ENCODE data around the gene AGBL4.

AGBL4 gene

GRCh38 chr1:49181033-49181432 is 842.7 kb downstream of the AGBL4 start:
- Histone ChIP-seq H3K9me3 (no peaks in the 10 kb centered on the region), H3K4me3 (ENCODE audit: low read depth in 1 of 2, low read length in 1 of 2) (no peak overlapping the region), H3K36me3 (no peaks in the 10 kb centered on the region), H3K27ac (no peak overlapping the region), H3K27me3 (no peaks in the 10 kb centered on the region), H3K4me1 (ENCODE audit: control insufficient read depth in 1 of 2, insufficient read depth in 1 of 2, low read depth in 1 of 2, low read length in 1 of 2) (no peaks in the 10 kb centered on the region)
- TF ChIP-seq, protein P1, sequence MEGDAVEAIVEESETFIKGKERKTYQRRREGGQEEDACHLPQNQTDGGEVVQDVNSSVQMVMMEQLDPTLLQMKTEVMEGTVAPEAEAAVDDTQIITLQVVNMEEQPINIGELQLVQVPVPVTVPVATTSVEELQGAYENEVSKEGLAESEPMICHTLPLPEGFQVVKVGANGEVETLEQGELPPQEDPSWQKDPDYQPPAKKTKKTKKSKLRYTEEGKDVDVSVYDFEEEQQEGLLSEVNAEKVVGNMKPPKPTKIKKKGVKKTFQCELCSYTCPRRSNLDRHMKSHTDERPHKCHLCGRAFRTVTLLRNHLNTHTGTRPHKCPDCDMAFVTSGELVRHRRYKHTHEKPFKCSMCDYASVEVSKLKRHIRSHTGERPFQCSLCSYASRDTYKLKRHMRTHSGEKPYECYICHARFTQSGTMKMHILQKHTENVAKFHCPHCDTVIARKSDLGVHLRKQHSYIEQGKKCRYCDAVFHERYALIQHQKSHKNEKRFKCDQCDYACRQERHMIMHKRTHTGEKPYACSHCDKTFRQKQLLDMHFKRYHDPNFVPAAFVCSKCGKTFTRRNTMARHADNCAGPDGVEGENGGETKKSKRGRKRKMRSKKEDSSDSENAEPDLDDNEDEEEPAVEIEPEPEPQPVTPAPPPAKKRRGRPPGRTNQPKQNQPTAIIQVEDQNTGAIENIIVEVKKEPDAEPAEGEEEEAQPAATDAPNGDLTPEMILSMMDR (IDR thresholded peaks at IDR 0.05) = no peak

- H3K27ac ChIP-seq = no peak overlapping the region
- no peaks in the 10 kb centered on the region for H3K4me1 ChIP-seq (ENCODE audit: control insufficient read depth in 1 of 2, insufficient read depth in 1 of 2, low read depth in 1 of 2, low read length in 1 of 2)
- no peak overlapping the region for H3K4me3 ChIP-seq (ENCODE audit: low read depth in 1 of 2, low read length in 1 of 2)
- TF ChIP-seq, protein P1 (IDR thresholded peaks at IDR 0.05) = no peak
- no peaks in the 10 kb centered on the region for H3K36me3 ChIP-seq
- no peaks in the 10 kb centered on the region for H3K27me3 ChIP-seq
- no peaks in the 10 kb centered on the region for H3K9me3 ChIP-seq
Measured at GRCh38 chr1:49171941-49172593, 851.7 kb downstream of the AGBL4 start.

DNA sequence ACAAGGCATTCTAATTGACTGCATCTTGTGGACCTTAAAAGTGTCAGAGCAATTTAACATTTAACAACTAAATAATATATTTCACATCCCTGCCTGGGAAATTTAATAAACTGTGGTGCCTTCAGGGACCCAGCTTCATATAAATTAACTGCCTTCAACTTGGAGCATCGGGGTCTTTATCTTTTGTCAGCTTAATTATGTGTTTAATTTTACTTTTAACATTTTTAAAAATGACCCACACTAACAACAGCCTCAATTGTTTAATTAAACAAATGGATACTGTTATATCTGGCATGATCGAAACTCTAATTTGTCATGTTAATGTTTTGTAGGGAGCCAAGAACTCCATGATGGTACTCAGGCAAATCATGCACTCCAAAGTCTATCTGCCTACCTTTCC is 857.7 kb downstream of the AGBL4 start:
- TF ChIP-seq, protein P1 (IDR thresholded peaks at IDR 0.05) = no peak
- Histone ChIP-seq H3K27me3 (no peaks in the 10 kb centered on the region), H3K36me3 (no peaks in the 10 kb centered on the region), H3K4me3 (ENCODE audit: low read depth in 1 of 2, low read length in 1 of 2) (no peak overlapping the region), H3K27ac (no peak overlapping the region), H3K4me1 (ENCODE audit: control insufficient read depth in 1 of 2, insufficient read depth in 1 of 2, low read depth in 1 of 2, low read length in 1 of 2) (no peaks in the 10 kb centered on the region), H3K9me3 (no peaks in the 10 kb centered on the region)

DNA sequence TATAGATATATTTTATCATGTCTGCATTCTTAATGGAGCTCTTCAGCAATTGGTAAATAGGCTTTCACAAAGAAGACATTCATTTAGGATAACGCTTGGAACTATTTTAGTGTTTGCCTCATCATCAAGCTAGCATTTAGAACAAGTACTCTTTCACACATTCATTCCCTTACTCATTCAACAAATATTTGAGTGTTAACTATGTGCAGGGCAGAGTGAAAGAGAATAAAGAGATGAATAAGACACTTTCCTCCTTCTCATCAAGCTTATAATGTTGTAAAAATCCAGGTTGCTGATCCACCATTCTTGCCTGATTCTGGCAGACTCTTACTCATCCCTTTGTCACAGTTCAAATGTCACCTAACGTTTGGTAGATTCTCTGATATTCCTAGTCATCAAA is 860.7 kb downstream of the AGBL4 start:
- Histone ChIP-seq H3K27ac (no peak overlapping the region), H3K4me1 (ENCODE audit: control insufficient read depth in 1 of 2, insufficient read depth in 1 of 2, low read depth in 1 of 2, low read length in 1 of 2) (no peaks in the 10 kb centered on the region), H3K4me3 (ENCODE audit: low read depth in 1 of 2, low read length in 1 of 2) (no peak overlapping the region), H3K36me3 (no peaks in the 10 kb centered on the region), H3K9me3 (no peaks in the 10 kb centered on the region), H3K27me3 (no peaks in the 10 kb centered on the region)
- TF ChIP-seq, protein P1 (IDR thresholded peaks at IDR 0.05) = no peak

- Histone ChIP-seq H3K36me3 (no peaks in the 10 kb centered on the region), H3K27ac (no peak overlapping the region), H3K27me3 (no peaks in the 10 kb centered on the region), H3K4me3 (ENCODE audit: low read depth in 1 of 2, low read length in 1 of 2) (no peak overlapping the region), H3K9me3 (no peaks in the 10 kb centered on the region), H3K4me1 (ENCODE audit: control insufficient read depth in 1 of 2, insufficient read depth in 1 of 2, low read depth in 1 of 2, low read length in 1 of 2) (no peaks in the 10 kb centered on the region)
- TF ChIP-seq, protein P1 (IDR thresholded peaks at IDR 0.05) = no peak
Measured at GRCh38 chr1:49160677-49161076, 863.1 kb downstream of the AGBL4 start.

Data from neutrophil (primary cell).